GM12891 (cell line): ENCODE results near the gene PARP16.

Experiments used
- DNase-seq: peaks from one replicate; pipeline ENCODE4 v3.0.0; 2011; ENCODE audit warnings: low spot score; ENCODE audit not compliant: insufficient read length
- FAIRE-seq: peaks from 2 replicates; lab custom pipeline; 2011; peaks lifted over from hg19 to GRCh38; lab: Jason Lieb, UNC
- PAX5 ChIP-seq: IDR thresholded peaks from 2 replicates; pipeline ENCODE4 v1.6.1; 2011; ENCODE audit warnings: low read length, moderate library complexity, mild to moderate bottlenecking; ENCODE audit not compliant: insufficient read depth, severe bottlenecking
- POLR2A ChIP-seq: IDR thresholded peaks from 2 replicates; pipeline ENCODE4 v1.6.1; 2011; ENCODE audit warnings: low read depth, low read length, control low read depth
- POLR2AphosphoS5 ChIP-seq: IDR thresholded peaks from 2 replicates; pipeline ENCODE4 v1.6.1; 2011; ENCODE audit warnings: low read depth, low read length, control low read depth
- POU2F2 ChIP-seq: IDR thresholded peaks from 2 replicates; pipeline ENCODE4 v1.6.1; 2011; ENCODE audit warnings: low read depth, mild to moderate bottlenecking, control low read depth, low read length, moderate library complexity
- SPI1 ChIP-seq: IDR thresholded peaks from 2 replicates; pipeline ENCODE4 v1.6.1; 2011; ENCODE audit warnings: low read depth, low read length, control low read depth
- TAF1 ChIP-seq: IDR thresholded peaks from 2 replicates; pipeline ENCODE4 v1.6.1; 2011; ENCODE audit warnings: low read depth, low read length, control low read depth

PARP16 gene

DNA sequence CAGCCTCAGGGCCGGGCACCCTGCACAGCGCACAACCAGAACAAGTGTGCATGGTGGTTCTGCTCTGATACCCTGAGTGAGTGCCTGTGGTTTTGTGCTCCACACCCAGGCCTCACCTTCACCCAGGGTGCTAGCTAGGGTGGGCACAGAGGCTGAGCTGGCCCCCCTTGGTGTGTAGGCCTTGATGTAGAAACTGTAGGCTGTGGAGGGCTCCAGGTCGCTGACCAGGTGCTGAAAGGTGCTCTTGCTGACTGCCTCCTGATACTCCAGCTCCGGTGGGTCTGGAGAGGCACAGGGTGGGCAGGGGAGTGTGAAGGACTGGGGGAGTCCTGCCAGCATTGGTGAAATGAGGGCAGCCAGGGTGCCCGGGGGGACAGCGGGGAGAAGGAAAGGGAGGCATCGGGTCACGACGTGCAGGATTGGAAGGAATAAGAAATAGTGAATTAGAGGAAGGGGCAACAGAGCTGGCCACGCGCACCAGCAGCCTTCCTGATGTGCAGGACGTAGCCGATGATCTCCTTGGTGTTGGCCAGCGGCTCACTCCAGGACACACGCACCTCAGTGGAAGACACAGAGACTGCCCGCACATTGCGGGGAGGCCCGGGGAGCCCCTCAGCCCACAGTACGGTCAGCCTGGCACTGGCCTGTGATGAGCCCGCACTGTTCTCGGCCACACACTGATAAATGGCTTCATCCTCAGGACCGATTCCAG, 44.4 kb upstream of the PARP16 start:
- FAIRE-seq (no peak), DNase-seq (no peak)
- TF ChIP-seq PAX5 (no peak), SPI1 (no peak), POLR2AphosphoS5 (no peak), POU2F2 (no peak), POLR2A (no peak), TAF1 (no peak)

DNA sequence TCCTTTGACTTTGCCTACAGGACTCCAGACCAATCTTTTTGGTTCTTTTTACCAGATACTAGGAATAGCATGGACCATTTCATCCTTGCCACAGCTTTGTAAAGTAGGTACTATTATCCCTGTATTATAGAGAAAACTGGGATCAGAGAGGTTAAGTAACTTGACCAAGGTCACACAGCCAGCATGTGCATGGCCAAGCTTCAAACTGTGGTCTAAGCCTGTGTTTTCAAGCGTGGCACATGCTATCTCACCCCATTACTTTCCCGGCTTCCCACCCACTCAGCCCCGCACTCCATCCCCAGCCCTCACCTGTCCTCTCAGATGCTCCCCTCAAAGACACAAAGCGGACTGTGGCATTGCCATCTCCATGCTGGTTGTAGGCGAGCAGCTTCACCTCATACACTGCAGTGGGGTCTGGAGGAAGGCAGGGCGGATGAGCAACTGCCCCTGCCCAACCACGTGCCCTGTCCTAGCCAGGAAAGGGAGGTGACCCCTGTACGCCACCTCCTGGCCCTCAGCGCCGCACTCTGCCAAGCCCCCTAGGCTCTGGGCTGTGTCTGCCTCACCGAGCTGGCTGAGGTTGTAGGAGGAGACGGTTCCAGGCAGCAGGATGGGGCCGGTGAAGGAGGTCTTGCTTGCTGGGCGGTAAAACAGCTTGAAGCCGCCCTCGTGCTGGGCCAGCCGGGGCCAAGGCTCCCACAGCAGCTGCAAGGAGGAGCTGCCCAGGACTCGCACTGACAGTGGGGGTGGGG, 43.5 kb upstream of the PARP16 start:
- DNase-seq, result no peak
- TF ChIP-seq POLR2A (no peak), SPI1 (no peak), PAX5 (no peak), TAF1 (no peak), POLR2AphosphoS5 (no peak), POU2F2 (no peak)
- FAIRE-seq, result no peak

DNA sequence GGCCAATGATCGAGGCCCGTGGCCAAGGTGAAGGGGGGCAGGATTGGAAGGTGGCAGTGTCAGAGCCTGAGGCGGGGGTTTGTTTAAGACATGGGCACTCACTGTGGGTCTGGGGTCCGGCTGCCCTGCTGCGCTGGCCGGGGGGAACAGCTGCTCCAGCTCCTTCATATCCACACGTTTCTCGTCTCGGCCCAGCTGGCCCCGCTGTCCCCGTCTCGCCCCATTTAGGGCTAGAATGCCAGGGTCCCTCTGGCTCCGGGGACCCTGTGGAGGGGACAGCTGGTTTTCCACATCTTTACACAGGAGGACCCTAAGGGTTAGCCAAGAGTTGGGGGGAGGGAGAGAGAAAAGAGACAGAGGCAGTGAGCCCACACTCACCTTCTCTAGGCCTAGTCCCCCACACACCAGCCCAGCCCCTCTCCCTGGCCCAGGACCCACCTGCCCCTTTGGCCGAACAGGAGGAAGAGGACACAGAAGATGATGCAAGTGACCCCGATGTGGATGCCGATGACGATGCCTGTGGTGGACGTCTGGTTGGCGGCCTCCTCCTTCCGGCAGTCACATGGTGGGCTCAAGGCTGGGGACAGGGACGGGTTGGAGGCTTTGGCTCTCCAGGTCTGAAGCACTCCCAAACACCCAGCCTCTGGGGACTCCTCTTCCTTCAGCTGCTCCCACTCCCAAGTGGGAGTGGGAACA, 42.8 kb upstream of the PARP16 start:
- FAIRE-seq (no peak), DNase-seq (no peak)
- TF ChIP-seq SPI1, result no peak
- TF ChIP-seq POU2F2, result no peak
- no peak for TF ChIP-seq POLR2AphosphoS5
- TF ChIP-seq PAX5, result no peak
- TF ChIP-seq POLR2A, result no peak
- TF ChIP-seq TAF1, result no peak

- FAIRE-seq (no peak), DNase-seq (no peak)
- TF ChIP-seq POLR2A (no peak), PAX5 (no peak), POLR2AphosphoS5 (no peak), TAF1 (no peak), SPI1 (no peak), POU2F2 (no peak)
Measured at GRCh38 chr15:65328506-65329287, 42.0 kb upstream of the PARP16 start.

DNA sequence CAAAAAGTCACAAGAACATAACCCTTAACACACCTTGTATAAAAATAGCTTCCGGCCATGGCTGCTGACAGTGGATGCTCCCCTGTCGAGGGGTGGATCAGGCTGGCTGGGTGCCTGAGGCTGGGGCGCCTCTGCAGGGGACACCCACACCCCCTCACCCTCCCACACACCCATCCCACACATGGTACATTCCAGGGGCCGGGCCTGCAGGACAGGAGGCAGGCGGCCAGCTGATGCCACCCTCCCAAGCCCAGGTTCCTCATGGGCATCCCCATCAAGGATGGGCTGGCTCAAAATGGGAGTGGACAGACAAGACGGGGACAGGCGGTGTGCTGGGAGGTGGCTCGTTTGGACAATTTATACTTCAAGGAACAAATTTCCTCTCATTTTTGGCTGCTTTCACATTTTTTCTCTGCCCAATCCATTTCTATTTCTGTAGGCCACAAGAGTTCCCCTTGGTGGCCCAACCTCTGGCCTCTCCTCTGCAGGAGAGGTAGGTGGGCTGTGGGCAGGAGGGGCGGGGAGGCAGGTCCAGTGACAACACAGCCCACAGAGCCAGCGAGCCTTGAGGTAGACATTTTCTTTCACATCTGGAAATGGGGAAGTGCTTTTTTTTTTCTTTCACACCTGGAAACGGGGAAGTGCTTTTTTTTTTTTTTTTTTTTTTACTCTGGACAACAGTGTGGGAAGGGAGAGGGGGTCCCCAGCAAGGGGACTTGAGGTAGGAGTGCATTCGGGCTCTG, 41.1 kb upstream of the PARP16 start:
- FAIRE-seq, result no peak
- TF ChIP-seq TAF1 (no peak), SPI1 (peak; percentile 66; the same call in 1 of the 2 replicates)
- DNase-seq, result no peak

DNA sequence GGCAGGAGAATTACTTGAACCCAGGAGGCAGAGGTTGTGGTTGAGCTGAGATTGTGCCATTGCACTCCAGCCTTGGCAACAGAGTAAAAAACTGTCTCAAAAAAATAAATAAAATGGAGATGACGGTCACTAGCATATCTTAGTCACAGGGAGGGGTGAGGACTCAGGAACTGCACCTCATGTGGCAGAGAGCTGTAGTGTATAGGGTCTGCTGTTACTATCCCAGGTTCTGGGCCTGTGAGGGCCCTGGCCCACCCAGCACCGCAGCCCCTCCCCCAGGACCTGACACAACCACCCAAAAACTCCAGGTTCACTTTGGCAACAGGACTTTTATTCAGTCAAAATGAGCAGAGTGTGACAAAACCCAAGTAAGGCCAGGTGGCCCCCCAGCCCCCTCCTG, 40.1 kb upstream of the PARP16 start:
- no peak for TF ChIP-seq TAF1
- no peak for TF ChIP-seq PAX5
- TF ChIP-seq POU2F2, result no peak
- no peak for TF ChIP-seq POLR2A
- TF ChIP-seq POLR2AphosphoS5, result no peak
- TF ChIP-seq SPI1, result no peak
- FAIRE-seq, result no peak
- DNase-seq, result no peak

DNA sequence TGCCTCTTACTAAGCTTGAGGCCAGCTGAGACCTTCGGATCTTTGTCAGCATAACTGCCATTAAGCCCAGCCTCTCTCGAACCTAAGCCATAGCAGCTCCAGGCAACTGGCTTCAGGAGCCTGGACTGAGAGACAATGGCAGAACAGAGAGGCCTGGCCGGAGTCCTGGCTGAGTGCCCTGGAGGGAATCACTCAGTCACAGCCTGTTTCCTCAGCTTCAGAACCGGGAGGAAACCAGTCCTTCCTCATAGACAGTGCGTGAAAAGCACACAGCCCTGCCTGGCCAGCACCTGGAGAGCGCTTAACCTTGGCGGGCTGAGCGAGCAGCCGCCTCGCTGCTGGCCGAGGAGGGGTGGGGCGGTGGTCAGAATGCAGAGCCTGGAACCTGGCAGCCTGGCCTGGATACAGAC, 39.4 kb upstream of the PARP16 start:
- no peak for DNase-seq
- TF ChIP-seq POU2F2 (no peak), TAF1 (no peak), SPI1 (no peak), POLR2A (no peak), POLR2AphosphoS5 (no peak), PAX5 (no peak)

DNA sequence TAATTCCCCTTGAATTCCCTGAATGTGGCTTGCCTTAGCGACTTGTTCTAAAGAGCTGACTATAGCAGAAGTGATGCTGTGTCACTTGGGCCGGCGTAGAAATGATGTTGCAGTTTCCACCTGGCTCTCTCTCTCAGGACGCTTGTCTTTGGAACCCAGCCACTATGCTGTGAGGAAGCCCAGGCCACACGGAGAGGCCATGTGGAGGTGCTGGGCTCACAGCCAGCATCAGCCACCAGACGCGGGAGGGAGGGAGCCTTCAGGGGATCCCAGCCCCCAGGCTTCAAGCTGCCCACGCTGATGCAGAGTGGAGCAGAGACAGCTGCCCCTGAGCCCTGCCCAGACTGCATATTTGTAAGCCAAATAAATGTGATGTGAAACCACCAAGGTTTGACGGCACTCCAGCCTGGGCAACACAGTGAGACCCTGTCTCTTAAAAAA, 36.4 kb upstream of the PARP16 start:
- DNase-seq, result no peak

More for the DNA sequence above, 39.4 kb upstream of the PARP16 start:
- FAIRE-seq, result no peak

More for the DNA sequence above, 36.4 kb upstream of the PARP16 start:
- no peak for TF ChIP-seq POLR2AphosphoS5
- no peak for TF ChIP-seq SPI1
- TF ChIP-seq POU2F2, result no peak
- TF ChIP-seq TAF1, result no peak
- TF ChIP-seq POLR2A, result no peak
- no peak for TF ChIP-seq PAX5
- no peak for FAIRE-seq
